GM21717 (cell line): Measurements from ENCODE around the gene OR51B2.
A peak's percentile ranks its signal among the peaks of the same experiment; 100 is the strongest.

ENCODE experiments used
- ATAC-seq: cut with Tn5 transposase; IDR thresholded peaks from one replicate; pipeline ENCODE4 v1.9.1; 2021; ENCODE audit warnings: mild to moderate bottlenecking, moderate library complexity; ENCODE audit not compliant: unreplicated experiment

Gene OR51B2

DNA sequence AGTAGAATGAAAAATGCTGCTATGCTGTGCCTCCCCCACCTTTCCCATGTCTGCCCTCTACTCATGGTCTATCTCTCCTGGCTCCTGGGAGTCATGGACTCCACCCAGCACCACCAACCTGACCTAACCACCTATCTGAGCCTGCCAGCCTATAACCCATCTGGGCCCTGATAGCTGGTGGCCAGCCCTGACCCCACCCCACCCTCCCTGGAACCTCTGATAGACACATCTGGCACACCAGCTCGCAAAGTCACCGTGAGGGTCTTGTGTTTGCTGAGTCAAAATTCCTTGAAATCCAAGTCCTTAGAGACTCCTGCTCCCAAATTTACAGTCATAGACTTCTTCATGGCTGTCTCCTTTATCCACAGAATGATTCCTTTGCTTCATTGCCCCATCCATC lies 39.5 kb downstream of the OR51B2 start:
- ATAC-seq = no peak

DNA sequence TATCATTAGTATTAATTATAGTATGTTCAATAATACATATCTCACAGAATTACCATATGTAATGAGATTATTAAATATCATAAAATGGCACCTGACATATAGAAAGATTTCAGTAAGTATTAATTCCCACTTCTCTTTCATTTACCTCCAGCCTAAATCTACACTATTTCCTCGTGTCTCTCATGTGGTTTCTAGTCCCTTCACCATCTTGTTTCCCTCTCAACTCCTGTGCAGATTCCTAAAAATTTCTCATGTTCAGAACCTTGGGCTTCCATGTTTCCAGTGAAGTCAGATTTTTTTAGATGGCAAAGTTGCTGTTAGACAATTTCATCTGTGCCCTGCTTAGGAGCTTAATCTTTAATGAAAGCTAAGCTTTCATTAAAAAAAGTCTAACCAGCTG lies 40.2 kb downstream of the OR51B2 start:
- no peak for ATAC-seq

DNA sequence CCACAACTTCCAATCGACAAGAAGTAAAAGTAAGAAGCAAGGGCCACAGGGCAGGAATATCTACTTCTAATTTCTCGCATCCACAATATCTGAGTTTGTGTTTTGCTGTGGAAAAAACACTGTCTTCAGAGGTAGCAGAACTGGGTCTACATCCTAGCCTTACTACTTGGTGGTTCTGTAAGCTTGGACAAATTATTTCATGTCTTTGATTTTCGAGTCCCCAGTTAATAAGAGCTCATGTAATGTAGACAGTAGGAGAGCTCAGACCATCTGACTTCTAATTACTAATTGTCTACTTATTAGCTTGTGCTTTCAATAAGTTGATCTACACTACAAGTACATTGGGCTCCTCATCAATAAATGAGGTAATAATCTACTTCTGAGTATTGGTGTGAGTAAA lies 41.0 kb downstream of the OR51B2 start:
- no peak for ATAC-seq

DNA sequence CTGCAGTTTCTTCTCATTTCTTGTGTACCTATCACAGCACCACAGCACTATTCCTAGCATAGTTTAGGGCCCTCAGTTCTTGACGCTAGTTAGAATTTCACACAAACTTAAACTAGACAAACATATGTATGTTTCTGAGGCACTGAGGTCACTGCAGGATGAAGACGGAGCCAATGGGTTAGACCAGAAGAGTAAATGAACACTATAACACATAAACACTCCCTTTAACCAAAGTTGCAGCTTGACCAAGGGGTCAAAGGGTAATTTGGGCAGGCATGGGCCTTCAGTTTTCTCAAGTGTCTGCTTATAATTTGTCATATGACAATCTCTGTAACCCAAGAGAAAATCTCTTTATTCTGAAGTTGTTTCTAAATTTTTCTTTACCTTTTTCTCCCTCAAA lies 41.5 kb downstream of the OR51B2 start:
- no peak for ATAC-seq

DNA sequence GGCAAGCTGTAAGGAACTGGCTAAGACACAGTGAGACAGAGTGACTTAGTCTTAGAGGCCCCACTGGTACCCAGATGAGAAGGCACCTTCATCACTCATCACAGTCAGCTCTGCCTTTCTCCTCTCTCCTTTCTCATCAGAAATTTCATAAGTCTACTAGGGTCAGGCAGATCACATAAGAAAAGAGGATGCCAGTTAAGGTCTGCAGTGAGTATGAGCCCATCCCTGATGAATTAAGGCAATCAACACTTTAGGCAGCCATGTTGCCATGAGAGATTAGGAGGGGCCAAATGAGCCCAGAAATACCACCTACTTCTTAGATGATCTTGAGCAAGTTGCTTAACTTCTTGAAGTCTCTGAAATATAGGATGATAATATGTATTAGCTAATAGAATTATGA lies 42.5 kb downstream of the OR51B2 start:
- ATAC-seq = no peak

DNA sequence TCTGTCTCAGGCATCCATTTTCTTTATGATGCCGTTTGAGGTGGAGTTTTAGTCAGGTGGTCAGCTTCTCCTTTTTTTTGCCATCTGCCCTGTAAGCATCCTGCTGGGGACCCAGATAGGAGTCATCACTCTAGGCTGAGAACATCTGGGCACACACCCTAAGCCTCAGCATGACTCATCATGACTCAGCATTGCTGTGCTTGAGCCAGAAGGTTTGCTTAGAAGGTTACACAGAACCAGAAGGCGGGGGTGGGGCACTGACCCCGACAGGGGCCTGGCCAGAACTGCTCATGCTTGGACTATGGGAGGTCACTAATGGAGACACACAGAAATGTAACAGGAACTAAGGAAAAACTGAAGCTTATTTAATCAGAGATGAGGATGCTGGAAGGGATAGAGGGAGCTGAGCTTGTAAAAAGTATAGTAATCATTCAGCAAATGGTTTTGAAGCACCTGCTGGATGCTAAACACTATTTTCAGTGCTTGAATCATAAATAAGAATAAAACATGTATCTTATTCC lies 43.5 kb downstream of the OR51B2 start:
- ATAC-seq = peak; percentile 92

DNA sequence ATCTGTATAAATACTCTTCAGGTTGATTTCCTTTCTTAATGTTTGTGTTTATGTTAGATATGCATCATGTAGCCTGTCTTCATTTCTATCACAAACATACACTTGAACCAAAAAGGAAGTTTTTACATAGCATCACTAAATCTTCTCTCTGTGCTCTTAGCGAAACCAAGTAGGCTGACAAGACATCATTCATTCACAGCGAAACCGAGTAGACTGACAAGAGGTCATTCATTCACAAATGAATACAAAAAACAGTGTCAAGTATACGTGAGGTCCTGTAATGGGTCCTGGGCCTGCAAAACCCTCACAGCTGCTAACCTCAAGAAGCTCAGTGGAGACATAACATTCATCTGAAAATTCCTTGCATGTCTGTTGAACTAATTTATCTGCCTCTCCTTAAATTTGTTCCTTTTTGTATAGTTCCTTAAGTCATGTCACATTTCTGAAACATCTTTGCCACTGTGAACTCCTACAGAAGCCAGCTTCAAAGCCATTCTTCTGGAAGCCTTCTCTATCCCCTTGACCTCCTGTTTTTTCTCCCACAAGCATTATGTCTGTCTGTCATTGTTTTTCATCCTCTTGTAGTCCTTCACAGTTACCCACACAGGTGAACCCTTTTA lies 44.5 kb downstream of the OR51B2 start:
- ATAC-seq = no peak

DNA sequence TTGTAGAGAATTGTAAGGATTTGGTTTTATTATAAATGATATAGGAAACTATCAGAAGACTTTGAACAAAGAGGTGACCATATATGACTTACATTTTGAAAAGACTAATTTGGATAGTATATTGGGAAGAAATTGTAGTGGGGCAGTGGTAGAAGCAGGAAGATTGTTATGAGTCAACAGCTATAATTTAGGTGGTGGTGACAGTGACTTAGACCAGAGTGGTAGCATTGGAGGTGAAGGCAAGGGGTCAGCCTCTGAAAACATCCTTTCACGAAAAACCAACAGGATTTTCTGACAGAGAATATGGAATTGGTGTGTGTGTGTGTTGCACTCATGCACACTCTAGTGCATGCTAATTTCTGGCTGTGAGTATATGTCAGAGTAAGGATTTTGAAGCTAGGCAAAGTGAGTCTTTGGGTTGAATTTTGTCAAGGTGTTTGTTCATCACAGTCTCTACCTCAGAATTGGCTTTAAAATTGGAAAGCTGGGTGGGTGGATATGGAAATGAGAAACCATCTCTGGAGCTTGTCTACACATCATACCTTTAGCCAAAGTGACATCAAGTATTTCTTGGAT lies 46.2 kb downstream of the OR51B2 start:
- ATAC-seq = no peak

DNA sequence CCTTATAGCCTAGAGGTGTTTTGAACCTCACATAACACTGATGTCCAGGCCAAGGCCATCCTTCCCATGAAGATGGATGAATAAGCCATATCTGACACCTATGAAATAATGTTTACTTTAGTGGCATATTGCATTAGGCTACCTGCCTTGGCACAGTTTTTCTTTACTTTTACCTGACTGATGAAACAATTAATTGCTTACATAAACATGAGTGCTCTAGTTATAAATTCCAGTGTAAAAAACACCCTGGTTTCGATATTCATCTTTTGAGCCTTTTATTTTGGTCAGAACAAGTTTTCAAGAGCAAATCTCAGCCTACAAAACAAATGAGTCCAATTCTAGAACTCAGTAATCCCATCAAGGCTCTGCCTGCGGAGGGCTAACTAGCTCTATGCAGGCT lies 47.4 kb downstream of the OR51B2 start:
- ATAC-seq = no peak

DNA sequence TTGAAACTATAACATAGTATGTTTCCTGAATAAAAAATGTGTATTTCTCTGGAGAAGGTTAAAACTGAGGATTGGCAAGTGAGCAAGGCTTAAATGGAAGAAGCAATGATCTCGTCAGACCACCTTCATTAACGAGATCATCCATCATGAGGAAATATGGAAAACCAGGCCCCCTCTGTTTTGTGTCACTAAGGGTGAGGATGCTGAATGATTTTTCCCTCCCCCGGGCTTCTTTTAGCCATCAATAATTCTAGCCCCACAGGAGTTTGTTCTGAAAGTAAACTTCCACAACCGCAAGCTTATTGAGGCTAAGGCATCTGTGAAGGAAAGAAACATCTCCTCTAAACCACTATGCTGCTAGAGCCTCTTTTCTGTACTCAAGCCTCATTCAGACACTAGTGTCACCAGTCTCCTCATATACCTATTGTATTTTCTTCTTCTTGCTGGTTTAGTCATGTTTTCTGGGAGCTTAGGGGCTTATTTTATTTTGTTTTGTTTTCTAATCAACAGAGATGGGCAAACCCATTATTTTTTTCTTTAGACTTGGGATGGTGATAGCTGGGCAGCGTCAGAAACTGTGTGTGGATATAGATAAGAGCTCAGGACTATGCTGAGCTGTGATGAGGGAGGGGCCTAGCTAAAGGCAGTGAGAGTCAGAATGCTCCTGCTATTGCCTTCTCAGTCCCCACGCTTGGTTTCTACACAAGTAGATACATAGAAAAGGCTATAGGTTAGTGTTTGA lies 48.6 kb downstream of the OR51B2 start:
- ATAC-seq = no peak

DNA sequence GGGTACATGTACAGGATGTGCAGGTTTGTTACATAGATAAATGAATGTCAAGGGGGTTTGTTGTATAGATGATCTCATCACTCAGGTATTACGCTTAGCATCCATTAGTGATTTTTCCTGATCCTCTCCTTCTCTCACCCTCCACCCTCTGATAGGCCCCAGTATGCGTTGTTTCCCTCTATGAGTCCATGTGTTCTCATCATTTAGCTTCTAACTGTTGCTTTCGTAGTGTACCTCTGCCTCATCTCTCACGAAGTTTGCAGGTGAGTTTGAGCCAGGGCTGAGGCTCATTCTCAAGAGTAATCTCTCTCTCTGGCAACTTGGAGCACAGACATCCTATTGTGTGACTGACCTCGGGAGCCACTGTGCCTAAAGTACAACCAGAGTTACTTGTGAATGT lies 49.7 kb downstream of the OR51B2 start:
- no peak for ATAC-seq
